Endothelial cell of umbilical vein (primary cell): ENCODE measurements around the gene ATP6V0E2. TPM values are rescaled to one million over a fixed set of nuclear protein-coding genes. Genes with fewer than 3 reads are reported as not detected.

ENCODE experiments used
- BruUV-seq: library from RNA; stranded (reverse); fragments of 400-500 nt; replicated peaks from 2 replicates; lab custom pipeline; 2021; lab: Mats Ljungman, UMichigan
- CTCF ChIA-PET: fragments of 300-600, 350-600 bp; sonication (Branson Sonifier 250); formaldehyde crosslinking; loops from one replicate; lab custom pipeline; 2021; ENCODE audit warnings: antibody characterized with exemption, inconsistent platforms; lab: Charles Lee
- POLR2A ChIA-PET: fragments of 300-600, 350-600 bp; sonication (Branson Sonifier 250); formaldehyde crosslinking; loops from one replicate; lab custom pipeline; 2021; ENCODE audit warnings: antibody characterized with exemption, inconsistent platforms; lab: Charles Lee
- DNase-seq: peaks from one replicate; pipeline ENCODE4 v3.0.0-alpha.2; 2011; ENCODE audit warnings: low read depth, low spot score
- FAIRE-seq: peaks from 2 replicates; lab custom pipeline; 2011; peaks lifted over from hg19 to GRCh38; lab: Jason Lieb, UNC
- H2AFZ ChIP-seq: 2 replicates; pipeline ENCODE4 v1.6.0; 2012; ENCODE audit warnings: low read depth, low read length, control low read depth, inconsistent platforms
- H3K27ac ChIP-seq: 2 replicates; pipeline ENCODE4 v1.5.1; 2011; ENCODE audit warnings: low read depth, mild to moderate bottlenecking, control low read depth, low read length, moderate library complexity; ENCODE audit not compliant: insufficient read depth
- H3K27me3 ChIP-seq, 2 experiments: 2 replicates each; pipeline versions ENCODE4 v1.6.0 to v1.6.1; 2011; ENCODE audit warnings: low read length in 2 of 2, mixed read lengths in 1 of 2; ENCODE audit not compliant: control insufficient read depth in 2 of 2, insufficient read depth in 2 of 2
- H3K36me3 ChIP-seq, 2 experiments: 2 replicates in 1 of 2; 3 replicates in 1 of 2; pipeline ENCODE4 v1.5.1; 2011; ENCODE audit warnings: low read length in 2 of 2, mild to moderate bottlenecking in 1 of 2, moderate library complexity in 1 of 2; ENCODE audit not compliant: control insufficient read depth in 2 of 2, insufficient read depth in 2 of 2; ENCODE audit errors: extremely low read depth in 1 of 2
- H3K4me1 ChIP-seq: 3 replicates; pipeline ENCODE4 v1.5.1; 2011; ENCODE audit warnings: mild to moderate bottlenecking, low read length; ENCODE audit not compliant: control insufficient read depth, insufficient read depth; ENCODE audit errors: extremely low read depth
- H3K4me2 ChIP-seq: 2 replicates; pipeline ENCODE4 v1.6.1; 2011; ENCODE audit warnings: low read length, control low read depth, mixed read lengths; ENCODE audit not compliant: insufficient read depth
- H3K4me3 ChIP-seq, 3 experiments: fragments of 200-600 bp in 1 of 3; sonication (generic), shearing (Covaris generic) in 1 of 3; replicated peaks in 1 of 3; 2 replicates each; pipeline ENCODE4 v1.5.1; 2011 to 2016; ENCODE audit warnings: control low read depth in 3 of 3, low read length in 3 of 3, mild to moderate bottlenecking in 2 of 3, inconsistent platforms in 1 of 3, low read depth in 1 of 3, moderate library complexity in 1 of 3; ENCODE audit not compliant: insufficient read depth in 1 of 3
- H3K79me2 ChIP-seq: 2 replicates; pipeline ENCODE4 v1.6.0; 2012; ENCODE audit warnings: low read length, inconsistent platforms; ENCODE audit not compliant: control insufficient read depth, insufficient read depth
- H3K9ac ChIP-seq: replicated peaks from 2 replicates; pipeline ENCODE3; 2011; ENCODE audit warnings: low read length, control low read depth; ENCODE audit not compliant: insufficient read depth; ENCODE audit errors: extremely low read depth
- H3K9me1 ChIP-seq: replicated peaks from 3 replicates; pipeline ENCODE4 v1.6.0; 2011; ENCODE audit warnings: mild to moderate bottlenecking, low read length; ENCODE audit not compliant: control insufficient read depth, insufficient read depth; ENCODE audit errors: extremely low read depth
- H3K9me3 ChIP-seq: replicated peaks from 2 replicates; pipeline ENCODE4 v1.5.1; 2012; ENCODE audit warnings: low read length, inconsistent platforms; ENCODE audit not compliant: control insufficient read depth, insufficient read depth
- H4K20me1 ChIP-seq: replicated peaks from 2 replicates; pipeline ENCODE3; 2011; ENCODE audit warnings: mild to moderate bottlenecking, low read length; ENCODE audit not compliant: control insufficient read depth, insufficient read depth; ENCODE audit errors: extremely low read depth
- EZH2 ChIP-seq: IDR thresholded peaks from 2 replicates; pipeline ENCODE4 v1.6.1; 2012; ENCODE audit warnings: borderline replicate concordance, low read depth, mild to moderate bottlenecking, moderate library complexity, low read length, inconsistent platforms; ENCODE audit not compliant: severe bottlenecking
- FOS ChIP-seq: IDR thresholded peaks from 2 replicates; pipeline ENCODE4 v1.6.1; 2011; ENCODE audit warnings: mild to moderate bottlenecking, low read length, moderate library complexity, borderline replicate concordance; ENCODE audit not compliant: insufficient read depth
- GATA2 ChIP-seq: IDR thresholded peaks from 2 replicates; pipeline ENCODE4 v1.7.0; 2011; ENCODE audit warnings: low read depth, mild to moderate bottlenecking, moderate library complexity, mixed read lengths, low read length; ENCODE audit not compliant: insufficient read length, insufficient read depth
- JUN ChIP-seq: IDR thresholded peaks from 2 replicates; pipeline ENCODE4 v1.6.1; 2011; ENCODE audit warnings: borderline replicate concordance, low read depth; ENCODE audit not compliant: insufficient read length, insufficient read depth
- MYC ChIP-seq: IDR thresholded peaks from one replicate; pipeline ENCODE4 v1.6.1; 2011; ENCODE audit warnings: mild to moderate bottlenecking, low read depth, low read length
- POLR2A ChIP-seq: IDR thresholded peaks from 2 replicates; pipeline ENCODE4 v1.6.1; 2012; ENCODE audit warnings: low read depth, mild to moderate bottlenecking, control low read depth, low read length
- POLR2AphosphoS5 ChIP-seq: IDR thresholded peaks from 2 replicates; pipeline ENCODE4 v1.6.1; 2012; ENCODE audit warnings: low read depth, mild to moderate bottlenecking, control low read depth, low read length, moderate library complexity; ENCODE audit not compliant: insufficient read depth
- dilution Hi-C: fragments of 300-500 bp; cut with MboI; formaldehyde crosslinking; loops from one replicate; pipeline ENCODE4 v1.15.0; 2019; ENCODE audit warnings: low sequenced_read_pairs; ENCODE audit not compliant: extremely low pct_ligation_motif_present
- intact Hi-C: fragments of 100-400 bp; cut with micrococcal nuclease; formaldehyde crosslinking; loops from one replicate; pipeline ENCODE4 v1.10.0; 2022
- polyA plus RNA-seq, 4 experiments: library from polyadenylated mRNA; depleted of rRNA in 3 of 4; stranded (reverse) in 3 of 4; unstranded in 1 of 4; fragments of >200 nt; gene quantifications; 2 replicates each; pipeline versions ENCODE4 v1.2.1 to v1.2.3, GENCODE V29; 2011 to 2012; ENCODE audit warnings: missing spikeins in 1 of 4
- total RNA-seq: library from RNA; stranded (reverse); gene quantifications from 2 replicates; pipeline ENCODE4 v1.2.3, GENCODE V29; 2021
- TF ChIP-seq, protein P1 (sequence below): IDR thresholded peaks from 2 replicates; pipeline ENCODE4 v1.6.1; 2011; ENCODE audit not compliant: insufficient read depth, insufficient read length
- TF ChIP-seq, protein P2 (sequence below), 2 donors: IDR thresholded peaks; 1 replicate in 1 of 2; 2 replicates in 1 of 2; pipeline ENCODE4 v1.5.1; 2011; ENCODE audit warnings: low read length in 2 of 2, mild to moderate bottlenecking in 2 of 2, moderate library complexity in 2 of 2, control low read depth in 1 of 2, inconsistent platforms in 1 of 2, low read depth in 1 of 2; ENCODE audit not compliant: insufficient read depth in 1 of 2; ENCODE audit errors: extremely low read depth in 1 of 2

Gene ATP6V0E2
- total and polyA plus RNA-seq, 2 donors (not counting 3 experiments of a cell fraction or from before 2014, with no cell fraction given) = 27.8 to 36.8 TPM

DNA sequence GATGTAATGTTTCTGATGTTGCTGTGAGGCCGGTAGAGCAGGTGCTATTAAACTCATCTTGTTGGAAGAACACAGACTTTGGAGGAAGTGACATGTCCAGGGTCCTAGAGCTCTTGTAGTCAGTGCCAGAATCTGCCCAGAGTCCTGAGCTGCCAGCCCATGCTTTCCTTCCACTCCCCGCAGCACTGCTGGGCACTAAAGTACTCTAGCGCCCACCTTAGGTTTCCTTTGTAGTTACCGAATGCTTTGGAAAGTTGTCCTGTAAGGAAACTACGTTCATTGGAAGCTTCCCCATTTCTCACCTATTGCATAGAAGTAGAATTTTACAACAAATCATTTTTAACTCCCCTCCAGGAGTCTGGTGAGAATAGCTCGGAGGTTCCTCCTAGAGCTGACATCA, 24.6 kb upstream of the ATP6V0E2 start:
- H3K9me3 ChIP-seq = no peaks in the 10 kb centered on the region
- dilution Hi-C loops (no loop called here), intact Hi-C loops (no loop called here)
- DNase-seq (no peak), FAIRE-seq (no peak)
- H3K79me2 ChIP-seq = no peaks in the 10 kb centered on the region
- H3K9me1 ChIP-seq = no peaks in the 10 kb centered on the region
- ChIA-PET CTCF (interaction anchor here (1.0 to 2.5 kb wide), 5 partner anchors 11 to 42 kb away, joined by 3 to 12 read pairs (median 4); partner anchors contain the start of gene ZNF862), POLR2A (no interaction called here)
- BruUV-seq = no TSS peak
- no peak overlapping the region for H3K4me3 ChIP-seq
- H3K4me1 ChIP-seq = no peaks in the 10 kb centered on the region
- no peak overlapping the region for H3K9ac ChIP-seq
- no peak overlapping the region for H3K27ac ChIP-seq
- no peaks in the 10 kb centered on the region for H4K20me1 ChIP-seq
- H3K4me2 ChIP-seq = no peak overlapping the region
- H3K27me3 ChIP-seq = no peaks in the 10 kb centered on the region
- TF ChIP-seq MYC (no peak), FOS (no peak), JUN (no peak), POLR2A (no peak), GATA2 (no peak), POLR2AphosphoS5 (no peak), EZH2 (no peak)
- TF ChIP-seq, protein P1, sequence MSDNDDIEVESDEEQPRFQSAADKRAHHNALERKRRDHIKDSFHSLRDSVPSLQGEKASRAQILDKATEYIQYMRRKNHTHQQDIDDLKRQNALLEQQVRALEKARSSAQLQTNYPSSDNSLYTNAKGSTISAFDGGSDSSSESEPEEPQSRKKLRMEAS = no peak
- TF ChIP-seq, protein P2, sequence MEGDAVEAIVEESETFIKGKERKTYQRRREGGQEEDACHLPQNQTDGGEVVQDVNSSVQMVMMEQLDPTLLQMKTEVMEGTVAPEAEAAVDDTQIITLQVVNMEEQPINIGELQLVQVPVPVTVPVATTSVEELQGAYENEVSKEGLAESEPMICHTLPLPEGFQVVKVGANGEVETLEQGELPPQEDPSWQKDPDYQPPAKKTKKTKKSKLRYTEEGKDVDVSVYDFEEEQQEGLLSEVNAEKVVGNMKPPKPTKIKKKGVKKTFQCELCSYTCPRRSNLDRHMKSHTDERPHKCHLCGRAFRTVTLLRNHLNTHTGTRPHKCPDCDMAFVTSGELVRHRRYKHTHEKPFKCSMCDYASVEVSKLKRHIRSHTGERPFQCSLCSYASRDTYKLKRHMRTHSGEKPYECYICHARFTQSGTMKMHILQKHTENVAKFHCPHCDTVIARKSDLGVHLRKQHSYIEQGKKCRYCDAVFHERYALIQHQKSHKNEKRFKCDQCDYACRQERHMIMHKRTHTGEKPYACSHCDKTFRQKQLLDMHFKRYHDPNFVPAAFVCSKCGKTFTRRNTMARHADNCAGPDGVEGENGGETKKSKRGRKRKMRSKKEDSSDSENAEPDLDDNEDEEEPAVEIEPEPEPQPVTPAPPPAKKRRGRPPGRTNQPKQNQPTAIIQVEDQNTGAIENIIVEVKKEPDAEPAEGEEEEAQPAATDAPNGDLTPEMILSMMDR (IDR thresholded peaks at IDR 0.05; ENCODE audit: extremely low read depth in 1 of 2, insufficient read depth in 1 of 2, low read depth in 1 of 2, low read length in 2 of 2) = no peak
- H3K36me3 ChIP-seq = peaks cover 0 to 2% of the 10 kb centered on the region in 2 experiments
- H2AFZ ChIP-seq = no peak overlapping the region
